ENCODE measurements around the gene CDK5RAP3.

The CDK5RAP3 gene

DNA sequence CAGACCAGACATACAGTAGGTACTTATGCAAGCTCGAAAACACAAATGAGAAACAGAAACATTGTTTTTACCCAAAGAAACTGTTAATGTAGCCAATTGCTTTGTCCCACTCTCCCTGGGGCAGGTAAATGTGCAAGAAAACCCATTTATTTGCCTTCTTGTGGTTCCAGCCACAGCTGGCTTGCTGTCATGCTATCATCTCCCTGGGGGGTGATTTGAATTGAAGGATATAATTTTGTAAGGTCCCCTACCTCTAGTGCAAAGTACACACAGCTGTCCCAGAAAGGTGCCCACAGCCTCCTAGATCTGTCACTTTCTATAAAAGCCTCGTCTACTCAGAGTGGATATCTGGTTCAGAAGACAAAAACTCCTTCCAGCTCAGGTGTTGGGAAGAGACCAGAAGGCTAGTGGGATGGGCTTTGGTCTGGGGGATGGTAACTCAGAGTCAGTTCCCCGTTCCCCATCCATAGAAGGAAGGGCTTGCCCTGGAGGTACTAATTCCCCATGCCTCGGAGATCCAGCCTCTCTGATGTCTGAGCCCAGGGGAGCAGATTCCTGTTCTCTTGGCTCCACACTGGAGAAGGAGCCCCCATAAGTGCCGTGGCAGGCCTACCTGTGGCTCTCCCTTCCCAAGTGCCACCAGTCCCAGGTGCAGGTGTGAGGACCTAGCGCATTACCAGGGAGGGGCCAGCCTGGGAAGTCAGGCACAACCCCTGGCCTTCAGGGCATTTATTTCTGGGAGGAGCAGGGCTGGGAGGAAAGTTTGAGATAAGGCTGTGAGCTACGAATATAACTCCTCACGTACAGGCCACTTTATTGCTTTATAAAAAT, 10.9 kb upstream of the CDK5RAP3 start:
- H3K4me3 ChIP-seq (ENCODE audit: low read depth, low read length) = no peak overlapping the region
- H3K4me1 ChIP-seq = no peaks in the 10 kb centered on the region
- no peaks in the 10 kb centered on the region for H3K27me3 ChIP-seq
- no peak for DNase-seq
- no peaks in the 10 kb centered on the region for H3K9me3 ChIP-seq
- no peaks in the 10 kb centered on the region for H3K36me3 ChIP-seq
- TF ChIP-seq, protein P1, sequence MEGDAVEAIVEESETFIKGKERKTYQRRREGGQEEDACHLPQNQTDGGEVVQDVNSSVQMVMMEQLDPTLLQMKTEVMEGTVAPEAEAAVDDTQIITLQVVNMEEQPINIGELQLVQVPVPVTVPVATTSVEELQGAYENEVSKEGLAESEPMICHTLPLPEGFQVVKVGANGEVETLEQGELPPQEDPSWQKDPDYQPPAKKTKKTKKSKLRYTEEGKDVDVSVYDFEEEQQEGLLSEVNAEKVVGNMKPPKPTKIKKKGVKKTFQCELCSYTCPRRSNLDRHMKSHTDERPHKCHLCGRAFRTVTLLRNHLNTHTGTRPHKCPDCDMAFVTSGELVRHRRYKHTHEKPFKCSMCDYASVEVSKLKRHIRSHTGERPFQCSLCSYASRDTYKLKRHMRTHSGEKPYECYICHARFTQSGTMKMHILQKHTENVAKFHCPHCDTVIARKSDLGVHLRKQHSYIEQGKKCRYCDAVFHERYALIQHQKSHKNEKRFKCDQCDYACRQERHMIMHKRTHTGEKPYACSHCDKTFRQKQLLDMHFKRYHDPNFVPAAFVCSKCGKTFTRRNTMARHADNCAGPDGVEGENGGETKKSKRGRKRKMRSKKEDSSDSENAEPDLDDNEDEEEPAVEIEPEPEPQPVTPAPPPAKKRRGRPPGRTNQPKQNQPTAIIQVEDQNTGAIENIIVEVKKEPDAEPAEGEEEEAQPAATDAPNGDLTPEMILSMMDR (IDR thresholded peaks at IDR 0.05; ENCODE audit: low read depth, low read length) = no peak

- TF ChIP-seq, protein P1 (IDR thresholded peaks at IDR 0.05; ENCODE audit: low read depth, low read length) = no peak
- DNase-seq = no peak
- no peaks in the 10 kb centered on the region for H3K27me3 ChIP-seq
- no peaks in the 10 kb centered on the region for H3K36me3 ChIP-seq
- H3K9me3 ChIP-seq = no peaks in the 10 kb centered on the region
- no peaks in the 10 kb centered on the region for H3K4me1 ChIP-seq
- no peak overlapping the region for H3K4me3 ChIP-seq (ENCODE audit: low read depth, low read length)
Measured at GRCh38 chr17:47961406-47961805, 9.5 kb upstream of the CDK5RAP3 start.

DNA sequence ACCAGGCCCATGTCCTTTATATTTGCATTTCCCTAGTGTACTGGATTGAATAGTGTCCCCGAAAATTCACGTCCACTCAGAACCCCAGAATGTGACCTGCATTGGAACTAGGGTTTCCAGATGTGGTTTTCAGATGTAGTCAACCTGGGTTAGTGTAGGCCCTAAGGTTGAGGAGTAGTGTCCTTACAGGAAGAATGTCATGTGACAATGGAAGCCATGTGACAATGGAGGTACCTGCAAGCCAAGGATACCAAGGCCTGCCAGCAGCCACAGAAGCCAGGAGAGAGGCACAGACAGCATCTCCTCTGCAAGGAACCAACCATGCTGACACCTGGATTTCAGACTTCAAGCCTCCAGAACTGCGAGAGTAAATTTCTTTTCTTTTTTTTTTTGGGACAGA, 8.0 kb upstream of the CDK5RAP3 start:
- DNase-seq = no peak
- Histone ChIP-seq H3K4me1 (no peaks in the 10 kb centered on the region), H3K36me3 (no peaks in the 10 kb centered on the region), H3K4me3 (ENCODE audit: low read depth, low read length) (no peak overlapping the region), H3K27me3 (no peaks in the 10 kb centered on the region), H3K9me3 (no peaks in the 10 kb centered on the region)
- TF ChIP-seq, protein P1 (IDR thresholded peaks at IDR 0.05; ENCODE audit: low read depth, low read length) = no peak

DNA sequence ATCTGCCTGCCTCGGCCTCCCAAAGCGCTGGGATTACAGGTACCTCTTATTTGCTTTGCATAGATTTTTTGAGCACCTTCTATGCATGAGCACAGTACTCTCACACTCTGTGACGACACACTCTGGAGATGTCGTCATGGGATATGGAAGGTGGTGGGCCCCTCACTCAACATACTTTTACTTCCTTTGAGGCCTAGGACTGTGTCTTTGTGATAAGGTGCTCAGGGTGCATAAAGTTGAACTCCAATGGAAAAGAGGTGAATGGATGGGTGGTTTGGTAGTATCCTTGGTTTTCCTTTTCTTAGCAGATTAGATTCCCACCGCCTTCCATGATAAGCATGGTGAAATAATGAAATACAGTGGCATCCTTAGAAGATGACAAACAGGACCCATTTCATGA, 6.1 kb upstream of the CDK5RAP3 start:
- TF ChIP-seq, protein P1 (IDR thresholded peaks at IDR 0.05; ENCODE audit: low read depth, low read length) = no peak
- H3K27me3 ChIP-seq = no peaks in the 10 kb centered on the region
- no peaks in the 10 kb centered on the region for H3K36me3 ChIP-seq
- H3K9me3 ChIP-seq = no peaks in the 10 kb centered on the region
- no peaks in the 10 kb centered on the region; the same call in 1 of the 2 replicates for H3K4me1 ChIP-seq
- no peak overlapping the region for H3K4me3 ChIP-seq (ENCODE audit: low read depth, low read length)
- no peak for DNase-seq

DNA sequence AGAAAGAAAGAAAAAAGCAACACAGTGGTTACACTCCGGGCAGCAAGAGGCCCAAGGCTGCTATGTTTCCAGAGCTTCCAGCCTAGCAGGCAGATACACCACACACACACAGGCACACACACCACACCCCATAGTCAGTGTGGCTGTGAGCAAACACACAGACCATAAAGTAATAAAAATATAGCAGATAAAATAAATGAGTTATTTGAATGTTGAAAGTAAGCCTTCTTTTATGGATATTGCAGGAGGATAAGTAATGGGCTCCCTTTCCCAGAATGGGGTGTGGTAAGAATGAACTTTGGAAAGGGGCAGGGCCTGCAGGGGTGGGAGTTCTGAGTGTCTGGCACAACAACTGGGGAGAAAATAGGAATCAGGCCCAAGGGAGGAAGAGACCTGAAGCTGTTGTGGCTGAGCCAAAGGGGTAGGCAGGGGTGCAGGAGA, 4.8 kb upstream of the CDK5RAP3 start:
- peaks cover 6% of the 10 kb centered on the region for H3K4me1 ChIP-seq
- DNase-seq = no peak

More for the DNA sequence above, 4.8 kb upstream of the CDK5RAP3 start:
- no peaks in the 10 kb centered on the region for H3K9me3 ChIP-seq
- H3K27me3 ChIP-seq = no peaks in the 10 kb centered on the region
- TF ChIP-seq, protein P1 (IDR thresholded peaks at IDR 0.05; ENCODE audit: low read depth, low read length) = no peak
- H3K36me3 ChIP-seq = no peaks in the 10 kb centered on the region
- H3K4me3 ChIP-seq (ENCODE audit: low read depth, low read length) = no peak overlapping the region

Measured in BE2C (cell line).